Measurements from ENCODE around the gene LAMB3. TPM values are rescaled to one million over a fixed set of nuclear protein-coding genes. Genes with fewer than 3 reads are reported as not detected.
A peak's percentile ranks its signal among the peaks of the same experiment; 100 is the strongest.

Gene LAMB3
- total RNA-seq, 1 experiment from 2014 or later: 70.2 TPM

DNA sequence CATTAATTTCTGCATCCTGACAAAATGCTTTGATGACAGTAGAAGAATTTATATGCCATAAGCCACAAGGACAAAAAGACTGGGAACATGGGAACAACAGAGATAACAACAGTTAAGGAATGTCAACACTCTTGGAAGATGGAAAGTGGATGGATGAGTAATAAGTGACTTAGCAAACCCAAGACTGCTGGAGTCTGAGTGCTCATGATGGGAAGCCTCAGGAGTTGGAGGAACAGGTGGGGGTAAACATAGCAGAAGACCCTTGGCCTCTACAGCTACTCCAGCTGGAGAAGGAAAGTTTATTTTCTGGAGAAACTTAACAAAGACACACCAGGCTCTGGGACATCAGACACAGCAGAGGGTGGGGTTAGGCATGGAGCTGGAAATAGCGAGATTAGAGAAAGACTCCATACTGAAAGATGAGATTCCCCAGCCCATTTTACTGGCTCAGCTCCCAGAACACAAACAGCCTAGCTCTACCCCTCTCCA lies 36.6 kb upstream of the LAMB3 start:
- ChIA-PET RAD21 (ENCODE audit: low non-redundant PET in 1 of 2, low total read pairs in 2 of 2, uncharacterized antibody in 2 of 2, unreplicated experiment in 2 of 2) (interaction anchor here in 1 of 2 experiments (0.7 kb wide), 1 partner anchor 47 kb away, joined by 3 read pairs; no protein-coding TSS in a partner anchor), CTCF (interaction anchor here (0.9 to 1.4 kb wide), 2 partner anchors 61 to 119 kb away, joined by 3 read pairs; no protein-coding TSS in a partner anchor), POLR2A (no interaction called here)
- H3K36me3 ChIP-seq (ENCODE audit: control insufficient read depth in 1 of 2, insufficient read depth in 2 of 2, low read length in 2 of 2): no peaks in the 10 kb centered on the region
- no peak overlapping the region for H3K9ac ChIP-seq (ENCODE audit: low read length)
- ATAC-seq: no peak
- H3K9me2 ChIP-seq (ENCODE audit: insufficient read depth): no peaks in the 10 kb centered on the region
- H3K4me1 ChIP-seq (ENCODE audit: control insufficient read depth in 1 of 2, insufficient read depth in 2 of 2, low read length in 2 of 2): peaks cover 8 to 24% of the 10 kb centered on the region in 2 experiments; a peak in 3 of 4 replicates
- H3K27ac ChIP-seq (ENCODE audit: low read depth, low read length): no peak overlapping the region
- H2AFZ ChIP-seq (ENCODE audit: low read depth, low read length, poor library complexity, severe bottlenecking): no peak overlapping the region
- intact Hi-C loops (cut with micrococcal nuclease): no loop called here
- no peak for DNase-seq (ENCODE audit: low read depth, low spot score)
- no peaks in the 10 kb centered on the region for H3K9me3 ChIP-seq (ENCODE audit: control insufficient read depth in 1 of 2, insufficient read depth in 1 of 2, low read depth in 1 of 2, low read length in 2 of 2)
- H4K20me1 ChIP-seq (ENCODE audit: insufficient read depth): no peaks in the 10 kb centered on the region
- TF ChIP-seq JUND (IDR thresholded peaks at IDR 0.05): no peak
- TF ChIP-seq CBX3 (IDR thresholded peaks at IDR 0.05; ENCODE audit: low read depth): no peak
- TF ChIP-seq POLR2A (IDR thresholded peaks at IDR 0.05; ENCODE audit: borderline replicate concordance, extremely low read depth, insufficient read depth, insufficient read length): no peak
- TF ChIP-seq, protein P1, sequence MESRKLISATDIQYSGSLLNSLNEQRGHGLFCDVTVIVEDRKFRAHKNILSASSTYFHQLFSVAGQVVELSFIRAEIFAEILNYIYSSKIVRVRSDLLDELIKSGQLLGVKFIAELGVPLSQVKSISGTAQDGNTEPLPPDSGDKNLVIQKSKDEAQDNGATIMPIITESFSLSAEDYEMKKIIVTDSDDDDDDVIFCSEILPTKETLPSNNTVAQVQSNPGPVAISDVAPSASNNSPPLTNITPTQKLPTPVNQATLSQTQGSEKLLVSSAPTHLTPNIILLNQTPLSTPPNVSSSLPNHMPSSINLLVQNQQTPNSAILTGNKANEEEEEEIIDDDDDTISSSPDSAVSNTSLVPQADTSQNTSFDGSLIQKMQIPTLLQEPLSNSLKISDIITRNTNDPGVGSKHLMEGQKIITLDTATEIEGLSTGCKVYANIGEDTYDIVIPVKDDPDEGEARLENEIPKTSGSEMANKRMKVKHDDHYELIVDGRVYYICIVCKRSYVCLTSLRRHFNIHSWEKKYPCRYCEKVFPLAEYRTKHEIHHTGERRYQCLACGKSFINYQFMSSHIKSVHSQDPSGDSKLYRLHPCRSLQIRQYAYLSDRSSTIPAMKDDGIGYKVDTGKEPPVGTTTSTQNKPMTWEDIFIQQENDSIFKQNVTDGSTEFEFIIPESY (IDR thresholded peaks at IDR 0.05; ENCODE audit: extremely low read depth, insufficient replicate concordance, low read length): no peak
- no peak for TF ChIP-seq CEBPB (IDR thresholded peaks at IDR 0.05; ENCODE audit: low read depth)
- TF ChIP-seq FOSL1 (IDR thresholded peaks at IDR 0.05; ENCODE audit: low read depth): no peak
- TF ChIP-seq POLR2AphosphoS5 (IDR thresholded peaks at IDR 0.05; ENCODE audit: low read depth, low read length): no peak
- no peak for TF ChIP-seq RAD21 (IDR thresholded peaks at IDR 0.05; ENCODE audit: low read depth)
- TF ChIP-seq SP1 (IDR thresholded peaks at IDR 0.05; ENCODE audit: low read depth): no peak
- TF ChIP-seq ZFX (IDR thresholded peaks at IDR 0.05): no peak
- no TSS peak for BruUV-seq (replicated peaks)
- peak overlapping the region; percentile 8; the same call in 1 of the 2 replicates for H3K4me2 ChIP-seq (ENCODE audit: low read length)
- H3K79me2 ChIP-seq (ENCODE audit: insufficient read depth, low read length): no peaks in the 10 kb centered on the region
- peaks cover 6% of the 10 kb centered on the region; the same call in 1 of the 2 replicates for H3K27me3 ChIP-seq (ENCODE audit: insufficient read depth, low read length)
- H3K4me3 ChIP-seq (replicated peaks in 1 of 2; ENCODE audit: low read depth in 1 of 2, low read length in 2 of 2): no peak overlapping the region
